M059J (cell line): ENCODE data around the gene PTBP3. TPM values are rescaled to one million over a fixed set of nuclear protein-coding genes. Genes with fewer than 3 reads are reported as not detected.

Experiments
- DNase-seq: peaks from one replicate; pipeline ENCODE4 v3.0.0-alpha.2; 2012; ENCODE audit warnings: low read depth
- total RNA-seq: library from RNA; depleted of rRNA; stranded (reverse); fragments of >200 nt; shearing (Covaris generic); gene quantifications from 2 replicates; pipeline ENCODE4 v1.2.3, GENCODE V29; 2014; rRNA removed

PTBP3 gene
- total RNA-seq, 1 experiment from 2014 or later, result 49.1 TPM

DNA sequence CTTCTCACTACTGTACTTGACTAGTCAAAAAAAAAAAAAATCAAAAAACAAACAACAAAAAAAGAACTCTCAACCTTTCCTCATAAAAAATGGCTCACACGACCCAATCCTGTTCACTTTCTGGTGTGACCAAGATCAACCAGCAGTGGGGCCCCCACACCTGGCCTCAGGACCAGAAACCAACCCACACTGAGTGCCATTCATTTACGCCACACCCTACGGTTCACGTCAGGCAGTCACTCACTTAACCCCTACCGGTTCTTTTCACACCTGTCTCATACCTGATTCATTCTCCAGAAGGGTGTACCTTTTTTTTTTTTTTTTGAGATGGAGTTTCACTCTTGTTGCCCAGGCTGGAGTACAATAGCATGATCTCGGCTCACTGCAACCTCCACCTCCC is 164.1 kb downstream of the PTBP3 start:
- DNase-seq, result no peak

DNA sequence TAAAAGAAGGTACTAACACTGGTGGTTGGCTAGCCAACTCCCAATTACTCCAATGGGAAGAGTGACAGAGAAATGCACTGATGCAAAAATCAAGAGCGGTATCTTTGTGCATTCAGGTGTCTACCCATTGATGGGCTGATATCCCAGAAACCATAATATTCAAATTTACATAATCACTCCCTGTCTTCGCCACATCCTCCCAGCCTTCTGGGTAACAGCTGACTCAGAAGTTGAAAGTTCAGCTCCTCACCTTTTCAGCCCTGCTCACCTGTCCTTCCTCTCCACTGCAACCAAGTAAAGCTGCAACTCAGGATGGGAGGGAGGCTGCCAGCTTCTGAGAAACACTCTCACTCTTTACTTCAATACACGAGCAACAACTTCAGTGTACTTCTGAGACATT is 165.2 kb downstream of the PTBP3 start:
- no peak for DNase-seq

Other genes with a start within 250 kb of the PTBP3 start
- gene SUSD1, start 158.3 kb downstream of the PTBP3 start, total RNA-seq, result 15.1 and 16.4 TPM in 2 replicates
- 32.1 and 48.1 TPM in 2 replicates for gene HSDL2, start 46.5 kb upstream of the PTBP3 start, total RNA-seq
- 2.9 and 6.0 TPM in 2 replicates for gene KIAA1958, start 153.2 kb upstream of the PTBP3 start, total RNA-seq